Esophagus muscularis mucosa (tissue), 4 donors: ENCODE data around the gene CCDC137. TPM values are rescaled to one million over a fixed set of nuclear protein-coding genes. Genes with fewer than 3 reads are reported as not detected.
"Not testable (repeated sequence)": the region's sequence is repeated elsewhere in the genome, so short reads cannot be mapped to it uniquely, and the experiment has no call there.

Experiments
- DNase-seq: peaks from one replicate; pipeline ENCODE4 v3.0.0-alpha.2; 2017; ENCODE audit errors: extremely low spot score
- H3K27ac ChIP-seq, 4 donors: fragments of 200-600 bp; sonication (generic); replicated peaks in 1 of 4; 1 replicate in 3 of 4; 2 replicates in 1 of 4; pipeline ENCODE4 v1.5.1; 2016 to 2019; ENCODE audit warnings: mild to moderate bottlenecking in 1 of 4
- H3K27me3 ChIP-seq, 4 donors: fragments of 200-600 bp; sonication (generic); one replicate each; pipeline versions ENCODE4 v1.5.1 to v1.6.0; 2016 to 2019
- H3K36me3 ChIP-seq, 4 donors: fragments of 200-600 bp; sonication (generic); one replicate each; pipeline ENCODE4 v1.5.1; 2016 to 2019
- H3K4me1 ChIP-seq, 4 donors: fragments of 200-600 bp; sonication (generic); one replicate each; pipeline ENCODE4 v1.5.1; 2016 to 2019
- H3K4me3 ChIP-seq, 4 donors: fragments of 200-600 bp; sonication (generic); 1 replicate in 2 of 4; 2 replicates in 2 of 4; pipeline ENCODE4 v1.5.1; 2016 to 2019; ENCODE audit warnings: mild to moderate bottlenecking in 4 of 4, moderate library complexity in 1 of 4
- H3K9me3 ChIP-seq, 4 donors: fragments of 200-600 bp; sonication (generic); 1 replicate in 3 of 4; 2 replicates in 1 of 4; pipeline ENCODE4 v1.5.1; 2016 to 2019
- CTCF ChIP-seq, 3 experiments: fragments of 200-600 bp in 2 of 3; fragments of 450-650 bp in 1 of 3; sonication (generic) in 2 of 3; IDR thresholded peaks; one replicate each; pipeline ENCODE4 v1.5.1; 2017 to 2019; ENCODE audit warnings: antibody characterized with exemption in 3 of 3, mild to moderate bottlenecking in 2 of 3, moderate library complexity in 1 of 3
- EP300 ChIP-seq: sonication (generic); formaldehyde crosslinking; IDR thresholded peaks from one replicate; pipeline ENCODE4 v1.6.1; 2017; ENCODE audit warnings: antibody characterized with exemption
- POLR2A ChIP-seq: fragments of 450-650 bp; IDR thresholded peaks from one replicate; pipeline ENCODE4 v1.6.1; 2017; ENCODE audit warnings: antibody characterized with exemption, moderate library complexity, mild to moderate bottlenecking, low read depth
- POLR2AphosphoS5 ChIP-seq, 2 donors: sonication (generic); formaldehyde crosslinking; IDR thresholded peaks; one replicate each; pipeline ENCODE4 v1.6.1; 2017; ENCODE audit warnings: antibody characterized with exemption in 2 of 2
- WGBS: methylation state at CpG from one replicate; pipeline ENCODE4 v1.1.5; 2018; 5-methylcytosine and 5-hydroxymethylcytosine counted together
- intact Hi-C: fragments of 100-400 bp; cut with DNase I; formaldehyde crosslinking; loops from one replicate; pipeline ENCODE4 v1.15.1; 2023
- total RNA-seq, 4 donors: library from RNA; depleted of rRNA; stranded (reverse); fragments of >200 nt; gene quantifications; one replicate each; pipeline versions ENCODE4 v1.1.0 to v1.2.1, GENCODE V29; 2016

Gene CCDC137
- total RNA-seq, 4 donors from 2014 or later: 8.9 to 14.1 (median 12.6) TPM

- no peaks in the 10 kb centered on the region for H3K9me3 ChIP-seq
- peaks cover 7 to 18% (median 12%) of the 10 kb centered on the region in 4 donors for H3K4me1 ChIP-seq
- no peaks in the 10 kb centered on the region for H3K27me3 ChIP-seq
- TF ChIP-seq POLR2A (no peak), POLR2AphosphoS5 (IDR thresholded peaks at IDR 0.05) (no peak), CTCF (IDR thresholded peaks at IDR 0.05) (no peak), EP300 (no peak)
- intact Hi-C loops: no loop called here
- 90% methylated on average over 6 of the region's 16 CpGs for WGBS
- no peak overlapping the region for H3K4me3 ChIP-seq
- DNase-seq: no peak
- peaks cover 27 to 67% (median 64%) of the 10 kb centered on the region in 4 donors for H3K36me3 ChIP-seq
- no peak overlapping the region for H3K27ac ChIP-seq
Observed at GRCh38 chr17:81672954-81673353, 6.4 kb downstream of the CCDC137 start.

- H3K9me3 ChIP-seq: no peaks in the 10 kb centered on the region
- no peak overlapping the region for H3K4me3 ChIP-seq
- H3K27ac ChIP-seq: no peak overlapping the region
- intact Hi-C loops: no loop called here
- H3K36me3 ChIP-seq: peaks cover 27 to 61% (median 59%) of the 10 kb centered on the region in 4 donors
- WGBS: 80% methylated on average over 17 of the region's 18 CpGs
- TF ChIP-seq CTCF (IDR thresholded peaks at IDR 0.05): no peak
- TF ChIP-seq POLR2AphosphoS5 (IDR thresholded peaks at IDR 0.05): no peak
- no peak for TF ChIP-seq EP300
- no peak for TF ChIP-seq POLR2A
- peaks cover 3 to 10% (median 5%) of the 10 kb centered on the region in 4 donors for H3K4me1 ChIP-seq
- H3K27me3 ChIP-seq: no peaks in the 10 kb centered on the region
- no peak for DNase-seq
Observed at GRCh38 chr17:81673561-81674258, 7.2 kb downstream of the CCDC137 start.

GRCh38 chr17:81675515-81676221 is 9.1 kb downstream of the CCDC137 start:
- intact Hi-C loops: not testable (repeated sequence)

GRCh38 chr17:81676906-81677305 is 10.4 kb downstream of the CCDC137 start:
- TF ChIP-seq EP300: no peak
- TF ChIP-seq POLR2AphosphoS5 (IDR thresholded peaks at IDR 0.05): no peak
- TF ChIP-seq CTCF (IDR thresholded peaks at IDR 0.05): no peak
- no peak for TF ChIP-seq POLR2A
- H3K4me1 ChIP-seq: peaks cover 7 to 13% (median 9%) of the 10 kb centered on the region in 4 donors
- DNase-seq: no peak
- H3K9me3 ChIP-seq: no peaks in the 10 kb centered on the region
- peaks cover 22 to 48% (median 36%) of the 10 kb centered on the region in 4 donors for H3K36me3 ChIP-seq
- intact Hi-C loops: no loop called here
- H3K4me3 ChIP-seq: no peak overlapping the region
- no peaks in the 10 kb centered on the region for H3K27me3 ChIP-seq
- H3K27ac ChIP-seq: no peak overlapping the region
- 90% methylated on average over 16 of the region's 17 CpGs for WGBS

More at GRCh38 chr17:81675515-81676221, 9.1 kb downstream of the CCDC137 start:
- peaks cover 27 to 48% (median 41%) of the 10 kb centered on the region in 4 donors for H3K36me3 ChIP-seq
- not testable (repeated sequence) for H3K27ac ChIP-seq, DNase-seq, H3K4me3 ChIP-seq, H3K27me3 ChIP-seq, H3K9me3 ChIP-seq, H3K4me1 ChIP-seq
- TF ChIP-seq CTCF (IDR thresholded peaks at IDR 0.05) (peak; percentile 43 to 70 (median 69)), POLR2AphosphoS5 (IDR thresholded peaks at IDR 0.05) (peak in 1 of 2 donors; percentile 6)
- 40% methylated on average over 18 of the region's 18 CpGs for WGBS
